ENCODE results near the gene KHK.

The KHK gene

GRCh38 chr2:27123302-27124150, 37.0 kb downstream of the KHK start, which contains the start of gene ABHD1:
TSS of gene ABHD1 (plus strand) at chr2:27123815. CDS start at chr2:27123949, 134 bp downstream.
- H3K79me1 ChIP-seq (ENCODE audit: low read length) = no peaks in the 10 kb centered on the region
- no peak within 1 kb of the TSS for H2BK12ac ChIP-seq (ENCODE audit: low read length)
- no peak within 1 kb of the TSS for H4K12ac ChIP-seq (ENCODE audit: low read depth, low read length)
- H3K9ac ChIP-seq (ENCODE audit: low read length) = no peak within 1 kb of the TSS
- no peak within 1 kb of the TSS for H3K18ac ChIP-seq (ENCODE audit: low read length)
- H3K4me2 ChIP-seq (ENCODE audit: low read length) = peak within 1 kb of the TSS; percentile 78
- H3K4ac ChIP-seq (ENCODE audit: low read depth, low read length) = no peak within 1 kb of the TSS
- H4K91ac ChIP-seq (ENCODE audit: low read depth, low read length) = no peak within 1 kb of the TSS
- H3K4me3 ChIP-seq (ENCODE audit: low read depth, low read length) = peak within 1 kb of the TSS; percentile 66
- no peaks in the 10 kb centered on the region for H3K79me2 ChIP-seq (ENCODE audit: control insufficient read depth, insufficient read depth, low read length, poor library complexity)
- WGBS (ENCODE audit: extremely low coverage, insufficient coverage, insufficient read length) = no CpG with 5 or more reads among the region's 47 CpGs
- peak within 1 kb of the TSS; percentile 23 for H4K8ac ChIP-seq (ENCODE audit: low read depth, low read length)
- H2BK120ac ChIP-seq (ENCODE audit: insufficient read depth, low read length, poor library complexity) = no peak within 1 kb of the TSS
- no peak within 1 kb of the TSS for H3K27ac ChIP-seq (ENCODE audit: low read depth, low read length)
- DNase-seq = peak; percentile 24 to 48
- no peaks in the 10 kb centered on the region for H3K36me3 ChIP-seq (ENCODE audit: control insufficient read depth in 1 of 2, insufficient read depth in 2 of 2, low read length in 2 of 2)
- H3K27me3 ChIP-seq (ENCODE audit: insufficient read depth, low read length) = peaks cover 37% of the 10 kb centered on the region
- H3K14ac ChIP-seq (ENCODE audit: low read length) = no peak within 1 kb of the TSS
- H2BK5ac ChIP-seq (ENCODE audit: low read depth, low read length, poor library complexity) = no peak within 1 kb of the TSS
- peaks cover 5 to 12% of the 10 kb centered on the region in 2 experiments for H3K4me1 ChIP-seq (ENCODE audit: control insufficient read depth in 1 of 2, insufficient read depth in 2 of 2, low read length in 2 of 2)
- peak within 1 kb of the TSS; percentile 2 for H2AFZ ChIP-seq (ENCODE audit: insufficient read depth, low read length, poor library complexity)
- no peak within 1 kb of the TSS for H2AK5ac ChIP-seq (ENCODE audit: low read length)
- peaks cover 6% of the 10 kb centered on the region for H3K9me3 ChIP-seq (ENCODE audit: insufficient read depth, low read depth, low read length)
- no peak within 1 kb of the TSS for H3K23ac ChIP-seq (ENCODE audit: low read length)

GRCh38 chr2:27125104-27125503, 38.5 kb downstream of the KHK start:
- Histone ChIP-seq H3K4me2 (ENCODE audit: low read length) (no peak overlapping the region), H3K4me3 (ENCODE audit: low read depth, low read length) (no peak overlapping the region), H2AK5ac (ENCODE audit: low read length) (no peak overlapping the region), H3K14ac (ENCODE audit: low read length) (no peak overlapping the region), H3K4ac (ENCODE audit: low read depth, low read length) (no peak overlapping the region), H4K8ac (ENCODE audit: low read depth, low read length) (no peak overlapping the region), H3K36me3 (ENCODE audit: control insufficient read depth in 1 of 2, insufficient read depth in 2 of 2, low read length in 2 of 2) (peaks cover 6% of the 10 kb centered on the region in 2 experiments), H4K91ac (ENCODE audit: low read depth, low read length) (no peak overlapping the region), H3K18ac (ENCODE audit: low read length) (no peak overlapping the region), H3K79me1 (ENCODE audit: low read length) (no peaks in the 10 kb centered on the region), H3K79me2 (ENCODE audit: control insufficient read depth, insufficient read depth, low read length, poor library complexity) (no peaks in the 10 kb centered on the region), H2AFZ (ENCODE audit: insufficient read depth, low read length, poor library complexity) (no peak overlapping the region), H2BK5ac (ENCODE audit: low read depth, low read length, poor library complexity) (no peak overlapping the region), H3K27ac (ENCODE audit: low read depth, low read length) (no peak overlapping the region), H3K9me3 (ENCODE audit: insufficient read depth, low read depth, low read length) (peaks cover 2% of the 10 kb centered on the region), H3K27me3 (ENCODE audit: insufficient read depth, low read length) (peaks cover 24% of the 10 kb centered on the region), H2BK120ac (ENCODE audit: insufficient read depth, low read length, poor library complexity) (no peak overlapping the region), H3K4me1 (ENCODE audit: control insufficient read depth in 1 of 2, insufficient read depth in 2 of 2, low read length in 2 of 2) (peaks cover 2 to 6% of the 10 kb centered on the region in 2 experiments), H3K23ac (ENCODE audit: low read length) (no peak overlapping the region), H4K12ac (ENCODE audit: low read depth, low read length) (no peak overlapping the region), H3K9ac (ENCODE audit: low read length) (no peak overlapping the region), H2BK12ac (ENCODE audit: low read length) (no peak overlapping the region)
- DNase-seq = no peak
- no CpG with 5 or more reads among the region's 3 CpGs for WGBS (ENCODE audit: extremely low coverage, insufficient coverage, insufficient read length)

- Histone ChIP-seq H2AFZ (ENCODE audit: insufficient read depth, low read length, poor library complexity) (no peak overlapping the region), H3K36me3 (ENCODE audit: control insufficient read depth in 1 of 2, insufficient read depth in 2 of 2, low read length in 2 of 2) (peaks cover 16 to 18% of the 10 kb centered on the region in 2 experiments), H3K4me3 (ENCODE audit: low read depth, low read length) (no peak overlapping the region), H2AK5ac (ENCODE audit: low read length) (no peak overlapping the region), H3K14ac (ENCODE audit: low read length) (no peak overlapping the region), H2BK12ac (ENCODE audit: low read length) (no peak overlapping the region), H3K79me1 (ENCODE audit: low read length) (no peaks in the 10 kb centered on the region), H3K27ac (ENCODE audit: low read depth, low read length) (no peak overlapping the region), H3K23ac (ENCODE audit: low read length) (no peak overlapping the region), H3K27me3 (ENCODE audit: insufficient read depth, low read length) (peaks cover 15% of the 10 kb centered on the region), H4K91ac (ENCODE audit: low read depth, low read length) (no peak overlapping the region), H3K4ac (ENCODE audit: low read depth, low read length) (no peak overlapping the region), H4K8ac (ENCODE audit: low read depth, low read length) (no peak overlapping the region), H3K9me3 (ENCODE audit: insufficient read depth, low read depth, low read length) (peaks cover 2% of the 10 kb centered on the region), H3K79me2 (ENCODE audit: control insufficient read depth, insufficient read depth, low read length, poor library complexity) (no peaks in the 10 kb centered on the region), H3K18ac (ENCODE audit: low read length) (no peak overlapping the region), H3K4me1 (ENCODE audit: control insufficient read depth in 1 of 2, insufficient read depth in 2 of 2, low read length in 2 of 2) (peaks cover 2 to 6% of the 10 kb centered on the region in 2 experiments), H2BK5ac (ENCODE audit: low read depth, low read length, poor library complexity) (no peak overlapping the region), H2BK120ac (ENCODE audit: insufficient read depth, low read length, poor library complexity) (no peak overlapping the region), H4K12ac (ENCODE audit: low read depth, low read length) (no peak overlapping the region), H3K4me2 (ENCODE audit: low read length) (no peak overlapping the region), H3K9ac (ENCODE audit: low read length) (no peak overlapping the region)
- DNase-seq = no peak
- no CpG with 5 or more reads among the region's 5 CpGs for WGBS (ENCODE audit: extremely low coverage, insufficient coverage, insufficient read length)
These were observed 39.7 kb downstream of the KHK start for GRCh38 chr2:27126252-27126710.

GRCh38 chr2:27127883-27128667, 41.5 kb downstream of the KHK start:
- H2BK12ac ChIP-seq (ENCODE audit: low read length) = no peak overlapping the region
- no peak overlapping the region for H4K12ac ChIP-seq (ENCODE audit: low read depth, low read length)
- no peak overlapping the region for H3K4ac ChIP-seq (ENCODE audit: low read depth, low read length)
- peaks cover 2% of the 10 kb centered on the region for H3K9me3 ChIP-seq (ENCODE audit: insufficient read depth, low read depth, low read length)
- no peak overlapping the region for H3K23ac ChIP-seq (ENCODE audit: low read length)
- H3K27me3 ChIP-seq (ENCODE audit: insufficient read depth, low read length) = peaks cover 10% of the 10 kb centered on the region
- no peaks in the 10 kb centered on the region for H3K79me2 ChIP-seq (ENCODE audit: control insufficient read depth, insufficient read depth, low read length, poor library complexity)
- H3K27ac ChIP-seq (ENCODE audit: low read depth, low read length) = no peak overlapping the region
- no peak overlapping the region for H3K4me3 ChIP-seq (ENCODE audit: low read depth, low read length)
- H4K91ac ChIP-seq (ENCODE audit: low read depth, low read length) = no peak overlapping the region
- no peak overlapping the region for H2AK5ac ChIP-seq (ENCODE audit: low read length)
- no peak for DNase-seq
- H2BK5ac ChIP-seq (ENCODE audit: low read depth, low read length, poor library complexity) = no peak overlapping the region
- H2BK120ac ChIP-seq (ENCODE audit: insufficient read depth, low read length, poor library complexity) = no peak overlapping the region
- no peak overlapping the region for H2AFZ ChIP-seq (ENCODE audit: insufficient read depth, low read length, poor library complexity)
- WGBS (ENCODE audit: extremely low coverage, insufficient coverage, insufficient read length) = no CpG with 5 or more reads among the region's 9 CpGs
- H4K8ac ChIP-seq (ENCODE audit: low read depth, low read length) = no peak overlapping the region
- no peak overlapping the region for H3K14ac ChIP-seq (ENCODE audit: low read length)
- no peak overlapping the region for H3K9ac ChIP-seq (ENCODE audit: low read length)
- peaks cover 2 to 8% of the 10 kb centered on the region in 2 experiments for H3K4me1 ChIP-seq (ENCODE audit: control insufficient read depth in 1 of 2, insufficient read depth in 2 of 2, low read length in 2 of 2)
- H3K79me1 ChIP-seq (ENCODE audit: low read length) = no peaks in the 10 kb centered on the region
- no peak overlapping the region for H3K4me2 ChIP-seq (ENCODE audit: low read length)
- peaks cover 34 to 36% of the 10 kb centered on the region in 2 experiments for H3K36me3 ChIP-seq (ENCODE audit: control insufficient read depth in 1 of 2, insufficient read depth in 2 of 2, low read length in 2 of 2)
- no peak overlapping the region for H3K18ac ChIP-seq (ENCODE audit: low read length)

All from trophoblast cell (in vitro differentiated cells and primary cell).